H9 (cell line): ENCODE results near the gene DTNB. TPM values are rescaled to one million over a fixed set of nuclear protein-coding genes. Genes with fewer than 3 reads are reported as not detected.

Source experiments
- DNase-seq: peaks from one replicate; pipeline ENCODE4 v3.0.0-alpha.2; 2017
- H2AFZ ChIP-seq: one replicate; pipeline ENCODE4 v1.6.1; 2013; ENCODE audit warnings: mild to moderate bottlenecking, low read length, control low read depth, moderate library complexity
- H2AK5ac ChIP-seq: 2 replicates; pipeline ENCODE4 v1.6.1; 2013; ENCODE audit warnings: low read length, control low read depth, mixed read lengths; ENCODE audit not compliant: insufficient read length
- H2BK120ac ChIP-seq: one replicate; pipeline ENCODE4 v1.6.1; 2013; ENCODE audit warnings: low read depth, mild to moderate bottlenecking, low read length, control low read depth, inconsistent platforms; ENCODE audit not compliant: poor library complexity, severe bottlenecking
- H2BK12ac ChIP-seq: 2 replicates; pipeline ENCODE4 v1.6.1; 2013; ENCODE audit warnings: low read length, control low read depth, mixed read lengths, low read depth; ENCODE audit not compliant: insufficient read length
- H2BK15ac ChIP-seq: 2 replicates; pipeline ENCODE4 v1.6.1; 2013; ENCODE audit warnings: low read depth, low read length, control low read depth
- H2BK20ac ChIP-seq: one replicate; pipeline ENCODE4 v1.6.1; 2013; ENCODE audit warnings: low read depth, mild to moderate bottlenecking, low read length, control low read depth, inconsistent platforms; ENCODE audit not compliant: poor library complexity, severe bottlenecking
- H2BK5ac ChIP-seq: 2 replicates; pipeline ENCODE4 v1.6.1; 2013; ENCODE audit warnings: low read length, control low read depth, mixed read lengths; ENCODE audit not compliant: insufficient read length
- H3K14ac ChIP-seq: 2 replicates; pipeline ENCODE4 v1.6.1; 2013; ENCODE audit warnings: low read length, control low read depth; ENCODE audit not compliant: insufficient read depth
- H3K18ac ChIP-seq: 2 replicates; pipeline ENCODE4 v1.6.1; 2013; ENCODE audit warnings: low read depth, mild to moderate bottlenecking, mixed read lengths, low read length, control low read depth; ENCODE audit not compliant: insufficient read length
- H3K23ac ChIP-seq: 2 replicates; pipeline ENCODE4 v1.6.1; 2013; ENCODE audit warnings: low read length, control low read depth, mixed read lengths, low read depth; ENCODE audit not compliant: insufficient read length
- H3K23me2 ChIP-seq: 2 replicates; pipeline ENCODE4 v1.6.1; 2013; ENCODE audit warnings: low read depth, mild to moderate bottlenecking, mixed read lengths, low read length, control low read depth; ENCODE audit not compliant: insufficient read length, poor library complexity, severe bottlenecking
- H3K27ac ChIP-seq: 2 replicates; pipeline ENCODE4 v1.5.1; 2013; ENCODE audit warnings: low read length, control low read depth, mixed read lengths, low read depth; ENCODE audit not compliant: insufficient read length
- H3K27me3 ChIP-seq: 2 replicates; pipeline ENCODE4 v1.6.1; 2013; ENCODE audit warnings: low read length, control low read depth, inconsistent platforms; ENCODE audit not compliant: insufficient read depth
- H3K4ac ChIP-seq: 2 replicates; pipeline ENCODE4 v1.6.1; 2013; ENCODE audit warnings: low read depth, mild to moderate bottlenecking, control low read depth, inconsistent platforms, low read length, moderate library complexity
- H3K4me1 ChIP-seq: 2 replicates; pipeline ENCODE4 v1.6.1; 2013; ENCODE audit warnings: low read length, control low read depth, inconsistent platforms; ENCODE audit not compliant: insufficient read depth
- H3K4me2 ChIP-seq: 2 replicates; pipeline ENCODE4 v1.6.1; 2013; ENCODE audit warnings: low read length, control low read depth, mixed read lengths; ENCODE audit not compliant: insufficient read length, insufficient read depth
- H3K56ac ChIP-seq: 2 replicates; pipeline ENCODE4 v1.6.1; 2013; ENCODE audit warnings: low read depth, mild to moderate bottlenecking, mixed read lengths, low read length, control low read depth; ENCODE audit not compliant: insufficient read length
- H3K79me1 ChIP-seq: 2 replicates; pipeline ENCODE4 v1.6.1; 2013; ENCODE audit warnings: low read depth, mild to moderate bottlenecking, moderate library complexity, low read length, control low read depth, inconsistent platforms; ENCODE audit not compliant: insufficient read depth, poor library complexity, severe bottlenecking
- H3K79me2 ChIP-seq: 2 replicates; pipeline ENCODE4 v1.6.1; 2013; ENCODE audit warnings: low read length, control low read depth, inconsistent platforms; ENCODE audit not compliant: insufficient read depth
- H3K9ac ChIP-seq: 2 replicates; pipeline ENCODE4 v1.6.1; 2013; ENCODE audit warnings: low read length, control low read depth, mixed read lengths; ENCODE audit not compliant: insufficient read length; ENCODE audit errors: extremely low read depth
- H3K9me3 ChIP-seq: one replicate; pipeline ENCODE4 v1.6.1; 2013; ENCODE audit warnings: low read depth, low read length, inconsistent platforms; ENCODE audit not compliant: control insufficient read depth
- H3T11ph ChIP-seq: one replicate; pipeline ENCODE4 v1.6.1; 2013; ENCODE audit warnings: mild to moderate bottlenecking, low read length, control low read depth, inconsistent platforms
- H4K20me1 ChIP-seq: one replicate; pipeline ENCODE4 v1.6.1; 2013; ENCODE audit not compliant: control insufficient read depth, insufficient read length, insufficient read depth
- H4K5ac ChIP-seq: 2 replicates; pipeline ENCODE4 v1.6.1; 2013; ENCODE audit warnings: low read depth, mild to moderate bottlenecking, mixed read lengths, low read length, control low read depth; ENCODE audit not compliant: insufficient read length
- H4K8ac ChIP-seq: replicated peaks from 2 replicates; pipeline ENCODE4 v1.6.1; 2013; ENCODE audit warnings: low read length, control low read depth, mixed read lengths, low read depth; ENCODE audit not compliant: insufficient read length
- H4K91ac ChIP-seq: 2 replicates; pipeline ENCODE4 v1.6.1; 2013; ENCODE audit warnings: low read depth, mild to moderate bottlenecking, moderate library complexity, mixed read lengths, low read length, control low read depth; ENCODE audit not compliant: insufficient read length
- H3K27ac Mint-ChIP-seq, 3 experiments: 2 replicates in 2 of 3; 3 replicates in 1 of 3; pipeline ENCODE4 v1.8.0; 2020 to 2021; ENCODE audit warnings: mixed read lengths in 3 of 3, mild to moderate bottlenecking in 1 of 3, moderate library complexity in 1 of 3
- H3K27me3 Mint-ChIP-seq: 2 replicates; pipeline ENCODE4 v1.8.0; 2021; ENCODE audit warnings: low read depth, mild to moderate bottlenecking, moderate library complexity, mixed read lengths
- H3K36me3 Mint-ChIP-seq, 3 experiments: 2 replicates in 2 of 3; 3 replicates in 1 of 3; pipeline ENCODE4 v1.8.0; 2020 to 2021; ENCODE audit warnings: low read depth in 3 of 3, mixed read lengths in 3 of 3; ENCODE audit not compliant: insufficient read depth in 1 of 3
- H3K4me1 Mint-ChIP-seq, 2 experiments: 2 replicates each; pipeline ENCODE4 v1.8.0; 2020; ENCODE audit warnings: mixed read lengths in 2 of 2
- H3K4me3 Mint-ChIP-seq, 2 experiments: 2 replicates in 1 of 2; 3 replicates in 1 of 2; pipeline ENCODE4 v1.8.0; 2020 to 2021; ENCODE audit warnings: mild to moderate bottlenecking in 2 of 2, mixed read lengths in 2 of 2, moderate library complexity in 1 of 2
- H3K9me3 Mint-ChIP-seq, 2 experiments: 2 replicates in 1 of 2; 3 replicates in 1 of 2; pipeline ENCODE4 v1.8.0; 2020; ENCODE audit warnings: mild to moderate bottlenecking in 2 of 2, mixed read lengths in 2 of 2, moderate library complexity in 1 of 2
- CTCF ChIP-seq: fragments of 200-600 bp; sonication (generic); conservative IDR thresholded peaks from 3 replicates; pipeline ENCODE4 v1.8.0; 2021; ENCODE audit warnings: antibody characterized with exemption, mild to moderate bottlenecking
- WGBS: extraction: QIAGEN DNeasy Blood & Tissue Kit; methylation state at CpG from one replicate; pipeline ENCODE4 v1.1.7; 2013; ENCODE audit warnings: missing lambda C conversion rate, low lambda C conversion rate, mixed read lengths; ENCODE audit not compliant: insufficient read length; ENCODE audit errors: extremely low coverage; 5-methylcytosine and 5-hydroxymethylcytosine counted together
- total RNA-seq: library from RNA; stranded (reverse); gene quantifications from 2 replicates; pipeline ENCODE4 v1.2.1, GENCODE V29; 2021

Gene DTNB
- total RNA-seq, 1 experiment from 2014 or later = 26.7 TPM

GRCh38 chr2:25387876-25388449 lies 285.4 kb downstream of the DTNB start:
- H3K27me3 ChIP-seq = no peaks in the 10 kb centered on the region
- no peak for DNase-seq
- H3K79me1 ChIP-seq = no peaks in the 10 kb centered on the region
- H3K27ac ChIP-seq = no peak overlapping the region
- H4K5ac ChIP-seq = no peak overlapping the region
- Mint-ChIP-seq H3K27me3 (0 out of 2 replicates have a peak, but pooled peaks cover 2% of the 10 kb centered on the region), H3K4me3 (no peak overlapping the region), H3K27ac (peak overlapping the region in 1 of 3 experiments; percentile 80; a peak in 4 of 7 replicates), H3K4me1 (peaks cover 11 to 17% of the 10 kb centered on the region in 2 experiments; a peak in 3 of 4 replicates), H3K9me3 (no peaks in the 10 kb centered on the region), H3K36me3 (peaks cover 18 to 30% (median 20%) of the 10 kb centered on the region in 3 experiments)
- no peak overlapping the region for H3K23ac ChIP-seq
- no peak overlapping the region for H2AFZ ChIP-seq
- no peak overlapping the region for H2BK15ac ChIP-seq
- H4K20me1 ChIP-seq = no peaks in the 10 kb centered on the region
- H3K56ac ChIP-seq = no peak overlapping the region
- H4K8ac ChIP-seq = no peak overlapping the region
- no peak overlapping the region for H3K18ac ChIP-seq
- no peaks in the 10 kb centered on the region for H3K4me1 ChIP-seq
- H2BK5ac ChIP-seq = no peak overlapping the region
- no peak overlapping the region for H3K14ac ChIP-seq
- H3K9me3 ChIP-seq = no peaks in the 10 kb centered on the region
- H2AK5ac ChIP-seq = no peak overlapping the region
- no peak overlapping the region for H3K4ac ChIP-seq
- H4K91ac ChIP-seq = no peak overlapping the region
- no peaks in the 10 kb centered on the region for H3K79me2 ChIP-seq
- H3K9ac ChIP-seq = no peak overlapping the region
- no peak overlapping the region for H3T11ph ChIP-seq
- no peak overlapping the region for H3K4me2 ChIP-seq
- no peak overlapping the region for H2BK120ac ChIP-seq
- no CpG with 5 or more reads among the region's 17 CpGs for WGBS
- TF ChIP-seq CTCF = no peak
- H3K23me2 ChIP-seq = no peaks in the 10 kb centered on the region
- H2BK20ac ChIP-seq = no peak overlapping the region
- H2BK12ac ChIP-seq = no peak overlapping the region
